GM21381 (cell line): ENCODE data around the gene ATP1B4.
"Not testable (repeated sequence)": the region's sequence is repeated elsewhere in the genome, so short reads cannot be mapped to it uniquely, and the experiment has no call there.

ENCODE experiments used
- ATAC-seq: cut with Tn5 transposase; IDR thresholded peaks from one replicate; pipeline ENCODE4 v1.9.1; 2021; ENCODE audit warnings: mild to moderate bottlenecking, moderate library complexity; ENCODE audit not compliant: unreplicated experiment

Gene ATP1B4

GRCh38 chrX:120361764-120362305 is at the start of gene ATP1B4:
ATP1B4 (plus strand) TSS chrX:120362089; CDS start chrX:120362169, 80 bp downstream.
- ATAC-seq = no peak

GRCh38 chrX:120315776-120316175 is 46.1 kb upstream of the ATP1B4 start:
- no peak for ATAC-seq

DNA sequence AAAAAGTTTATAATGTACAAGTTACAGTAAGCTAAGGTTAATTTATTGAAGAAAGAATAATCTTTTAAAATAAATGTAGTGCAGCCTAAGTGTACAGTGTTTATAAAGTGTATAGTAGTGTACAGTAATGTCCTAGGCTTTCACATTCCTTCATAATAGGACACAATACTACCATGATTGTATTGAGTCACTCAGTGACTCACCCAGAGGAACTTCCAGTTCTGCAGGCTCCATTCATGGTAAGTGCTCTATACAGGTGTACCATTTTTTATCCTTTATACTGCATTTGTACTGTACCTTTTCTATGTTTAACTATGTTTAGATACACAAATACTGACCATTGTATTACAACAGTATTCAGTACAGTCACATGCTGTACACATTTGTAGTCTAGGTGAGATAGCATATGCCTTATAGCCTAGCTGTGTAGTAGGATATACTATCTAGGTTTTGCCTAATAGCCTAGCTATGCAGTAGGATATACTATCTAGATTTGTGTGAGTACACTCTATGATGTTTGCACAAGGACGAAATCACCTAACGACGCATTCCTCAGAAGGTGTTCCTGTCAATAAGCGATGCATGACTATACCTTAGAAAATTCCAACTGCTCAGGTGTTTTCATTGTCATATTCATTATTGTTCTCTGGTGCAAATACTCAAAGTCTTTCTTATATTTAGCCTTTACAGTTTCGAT is 45.2 kb upstream of the ATP1B4 start:
- no peak for ATAC-seq

GRCh38 chrX:120318411-120318810 is 43.5 kb upstream of the ATP1B4 start:
- no peak for ATAC-seq

DNA sequence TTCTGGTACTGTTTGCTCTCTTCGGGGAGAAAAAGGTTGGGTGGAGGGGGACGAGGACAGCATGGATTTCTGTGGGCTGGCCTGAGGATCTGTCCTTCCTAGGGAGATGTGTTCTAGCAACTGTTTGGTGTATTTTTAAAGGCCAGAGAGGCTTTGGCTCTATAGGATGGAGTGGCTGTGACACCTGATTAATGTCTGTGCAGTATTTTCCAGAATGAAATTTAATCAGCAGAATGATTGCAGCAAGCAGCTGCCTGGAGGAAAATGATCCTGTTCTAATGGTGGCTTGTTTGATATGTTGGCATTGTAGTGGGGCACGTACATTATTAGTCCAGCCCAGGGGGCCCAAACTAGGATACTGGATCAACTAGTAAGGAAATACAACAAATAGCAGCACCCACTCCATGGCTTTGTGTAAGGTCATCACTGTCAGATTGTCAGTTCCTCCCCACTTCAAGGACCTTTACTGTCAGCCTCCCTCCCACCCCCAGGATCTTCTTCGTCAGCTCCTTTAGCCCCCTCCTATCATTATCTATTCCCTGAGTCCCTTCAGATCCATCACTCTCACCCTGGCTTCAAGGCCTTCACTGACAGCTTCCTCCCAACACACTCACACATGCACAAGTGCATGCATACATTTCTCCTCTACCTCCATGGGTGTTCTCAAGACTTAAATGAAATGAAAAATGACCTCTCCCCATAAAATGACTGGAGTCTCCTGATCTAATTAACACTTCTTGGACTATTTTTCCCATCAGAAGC is 40.2 kb upstream of the ATP1B4 start:
- no peak for ATAC-seq

DNA sequence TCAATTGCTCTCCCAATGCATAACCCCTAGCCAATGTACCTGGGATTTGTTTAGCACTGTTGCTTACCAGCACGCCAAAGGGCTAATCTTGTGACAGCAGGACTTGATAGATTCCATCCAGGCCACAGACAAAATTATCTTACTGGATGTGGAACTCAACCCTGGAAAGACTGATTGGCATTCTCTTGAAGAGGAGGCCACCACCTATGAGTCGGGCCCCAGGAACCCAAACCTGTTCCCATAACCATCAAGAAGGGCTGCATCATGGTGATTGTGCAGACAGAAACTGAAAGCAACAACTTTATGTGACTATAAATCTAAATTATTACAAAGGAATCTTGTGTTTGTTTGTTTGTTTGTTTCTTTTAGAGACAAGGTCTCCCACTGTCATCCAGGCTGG is 30.8 kb upstream of the ATP1B4 start:
- ATAC-seq = no peak

DNA sequence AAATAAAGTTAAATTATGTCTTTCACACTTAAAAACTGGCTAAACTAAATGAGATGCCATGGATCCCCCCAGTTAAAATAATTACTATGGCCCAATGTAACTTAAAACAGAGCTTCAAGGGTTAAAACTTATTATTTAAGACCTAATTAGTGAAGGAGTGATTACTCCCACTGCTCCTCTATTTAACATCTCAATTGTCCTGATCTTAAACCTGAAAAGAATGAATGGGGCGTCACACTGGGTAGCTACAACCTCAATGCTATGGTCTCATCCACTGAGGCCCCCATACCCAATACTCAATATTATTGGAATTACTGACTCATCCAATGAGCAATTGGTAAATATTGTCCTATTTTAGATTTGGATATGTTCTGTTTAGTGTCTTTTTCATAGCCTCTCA is 29.5 kb upstream of the ATP1B4 start:
- no peak for ATAC-seq

DNA sequence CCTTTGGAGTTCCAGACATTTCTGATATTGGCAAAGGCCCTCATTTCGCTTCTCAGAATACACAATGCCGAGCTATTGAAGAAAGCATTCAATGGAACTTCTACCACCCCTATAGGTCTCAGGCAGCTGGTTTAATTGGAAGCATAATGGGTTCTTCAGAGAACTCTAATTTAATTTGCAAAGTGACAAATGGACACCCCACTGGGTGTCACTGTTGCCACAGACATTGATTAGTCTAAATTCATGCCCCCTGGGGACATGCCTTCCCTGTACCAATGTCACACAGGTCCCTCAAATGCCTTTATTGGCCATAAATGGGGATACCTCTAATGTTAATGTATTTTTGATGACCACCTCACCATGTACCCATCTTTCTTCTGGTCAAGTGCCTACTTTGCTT is 27.7 kb upstream of the ATP1B4 start:
- ATAC-seq = no peak

- no peak for ATAC-seq
Observed at GRCh38 chrX:120334603-120335002, 27.3 kb upstream of the ATP1B4 start.

DNA sequence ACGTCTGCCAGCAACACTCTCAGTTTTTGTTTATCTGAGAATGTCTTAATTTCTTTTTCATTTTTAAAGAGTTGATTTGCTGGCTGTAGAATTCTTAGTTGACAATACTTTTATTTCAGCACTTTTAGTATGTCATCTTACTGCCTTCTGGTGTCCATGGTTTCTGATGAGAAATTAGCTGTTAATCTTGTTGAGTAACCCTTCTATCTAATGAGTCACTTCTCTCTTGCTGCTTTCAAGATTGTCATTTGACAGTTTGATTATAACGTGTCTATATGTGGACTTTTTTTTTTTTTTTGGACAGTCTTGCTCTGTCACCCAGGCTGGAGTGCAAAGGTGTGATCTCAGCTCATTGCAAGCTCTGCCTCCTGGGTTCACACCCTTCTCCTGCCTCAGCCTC is 26.6 kb upstream of the ATP1B4 start:
- ATAC-seq = no peak

DNA sequence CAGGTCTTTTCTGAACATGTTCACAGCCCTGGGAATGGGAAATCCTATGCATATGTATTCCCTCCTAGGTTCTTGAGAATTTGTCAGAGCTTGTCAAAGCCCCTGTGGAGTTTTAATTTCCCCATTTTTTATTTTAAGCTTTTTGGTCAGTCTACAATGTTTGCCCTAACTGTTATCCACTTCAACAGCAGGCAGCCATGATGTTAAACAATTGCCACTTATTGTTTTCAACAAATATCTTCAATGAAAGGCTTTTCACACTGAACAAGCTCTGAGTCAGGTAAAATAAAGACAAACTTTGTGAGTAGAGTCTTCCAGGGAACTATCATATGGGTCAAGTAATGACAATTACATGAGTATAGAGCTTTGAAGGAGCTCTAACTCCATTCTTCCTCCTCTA is 25.0 kb upstream of the ATP1B4 start:
- no peak for ATAC-seq

- ATAC-seq = not testable (repeated sequence)
Observed at GRCh38 chrX:120344566-120344965, 17.3 kb upstream of the ATP1B4 start.

DNA sequence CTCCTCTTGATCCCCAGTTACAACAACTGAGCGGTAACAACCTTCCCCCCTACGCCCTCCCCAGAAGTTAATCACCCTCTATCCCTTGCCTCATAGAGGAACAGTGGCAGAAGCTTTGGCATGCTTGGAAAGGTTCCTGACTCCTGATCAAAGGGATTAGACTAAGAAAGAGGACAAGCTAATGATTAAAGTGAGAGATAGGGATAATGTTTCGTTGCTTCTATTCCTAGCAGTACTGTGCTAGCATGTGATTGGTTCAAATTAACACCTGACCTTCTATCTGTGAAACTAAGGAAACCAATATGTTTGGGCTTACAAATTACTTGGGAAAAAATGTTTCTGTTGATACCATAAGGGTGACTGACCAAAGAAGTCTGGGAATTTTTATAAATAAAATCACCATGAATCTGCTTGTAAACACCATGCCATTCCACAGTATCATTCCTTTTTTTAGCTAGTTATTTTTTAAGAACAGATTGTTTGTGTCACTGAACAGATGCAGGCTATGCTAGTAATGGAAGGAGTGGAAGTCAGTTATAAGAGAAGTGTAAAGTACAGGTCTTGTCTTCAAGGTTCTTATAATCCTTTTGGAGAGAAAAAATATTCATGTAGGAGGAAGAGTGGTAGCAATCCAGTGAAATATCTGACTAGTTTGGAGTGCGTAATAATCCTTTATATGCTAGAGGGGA is 11.3 kb upstream of the ATP1B4 start:
- no peak for ATAC-seq

DNA sequence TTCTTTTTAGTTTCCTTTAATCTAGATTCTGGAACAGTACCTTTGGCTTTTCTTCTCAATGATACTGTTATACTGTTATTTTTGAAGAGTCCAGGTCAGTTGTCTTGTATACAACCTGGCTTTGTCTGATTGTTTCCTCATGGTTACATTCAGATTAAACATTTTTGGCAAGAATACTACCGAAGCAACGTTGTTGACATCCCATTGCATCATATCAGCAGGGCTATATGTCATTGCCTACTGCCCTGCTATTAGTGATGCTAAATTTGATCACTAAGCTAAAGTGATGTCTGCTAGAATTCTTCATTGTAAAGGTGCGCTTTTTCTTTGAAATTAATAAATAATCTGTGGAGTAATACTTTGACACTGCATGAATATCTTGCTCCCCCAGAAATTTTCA is 5.8 kb upstream of the ATP1B4 start:
- ATAC-seq = no peak

DNA sequence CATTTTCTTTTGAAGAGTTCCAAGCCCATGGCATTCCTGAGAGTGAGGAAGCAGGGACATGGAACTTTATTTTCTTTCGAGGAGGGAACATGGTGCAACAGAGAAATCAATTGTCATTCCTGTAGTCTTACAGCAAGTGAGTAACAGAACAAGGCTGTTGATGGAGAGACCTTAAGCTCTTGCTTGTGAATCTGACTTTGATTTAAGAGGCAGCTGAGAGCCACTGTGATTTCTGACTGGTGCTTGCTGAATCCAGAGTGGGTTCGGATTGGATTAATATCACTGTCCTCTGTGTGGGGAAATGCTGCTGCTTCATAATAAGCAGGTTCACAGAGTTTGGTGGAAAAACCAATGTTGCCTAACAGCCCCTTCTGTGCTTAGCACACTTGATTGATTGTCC is 4.7 kb upstream of the ATP1B4 start:
- no peak for ATAC-seq

GRCh38 chrX:120358737-120359456 is 3.0 kb upstream of the ATP1B4 start:
- no peak for ATAC-seq

GRCh38 chrX:120365320-120365719 is 3.4 kb downstream of the ATP1B4 start:
- ATAC-seq = no peak

DNA sequence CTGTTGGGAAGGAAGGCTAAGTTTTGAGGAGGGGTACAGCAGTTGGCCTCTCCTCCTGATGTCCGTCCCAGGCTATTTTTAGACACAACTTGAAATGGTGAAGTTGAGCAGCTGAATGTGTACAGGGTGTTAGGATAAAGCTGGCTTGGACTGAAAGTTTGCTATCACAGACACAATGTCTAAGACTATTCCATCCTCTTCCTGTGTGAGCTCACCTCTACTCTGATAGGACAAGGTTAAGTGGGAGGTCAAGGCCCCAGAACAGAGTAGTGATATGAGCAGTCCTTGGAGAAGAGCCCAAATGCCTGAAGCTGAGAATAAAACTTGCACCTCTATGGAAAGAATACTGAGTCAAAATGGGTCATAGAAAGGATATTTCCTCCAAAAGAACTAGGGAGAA is 4.1 kb downstream of the ATP1B4 start:
- no peak for ATAC-seq

DNA sequence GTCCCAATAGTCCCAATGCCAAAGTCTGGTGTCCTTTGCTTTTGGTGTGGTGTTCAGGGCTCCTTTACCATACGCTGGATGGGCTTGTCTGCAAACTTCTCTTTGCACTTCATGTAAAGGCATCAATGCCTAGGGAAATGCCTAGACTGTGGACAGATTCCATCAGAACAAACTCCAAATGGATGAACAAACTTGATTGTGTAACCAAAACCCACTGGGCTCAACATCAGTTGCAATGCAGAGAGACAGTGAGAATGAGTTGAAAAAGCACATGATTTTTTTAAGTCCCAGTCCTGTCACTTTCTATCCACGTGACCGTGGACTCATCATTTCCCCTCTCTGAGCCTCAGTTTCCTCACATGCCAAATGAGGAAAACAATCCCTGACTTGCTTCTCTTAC is 4.9 kb downstream of the ATP1B4 start:
- no peak for ATAC-seq

GRCh38 chrX:120367402-120368109 is 5.7 kb downstream of the ATP1B4 start:
- no peak for ATAC-seq
